Right lobe of liver (tissue), 4 donors: ENCODE results near the gene CCDC148.

Source experiments
- POLR2A ChIP-seq: fragments of 450-650 bp; IDR thresholded peaks from one replicate; pipeline ENCODE4 v1.6.1; 2017; ENCODE audit warnings: antibody characterized with exemption, mild to moderate bottlenecking
- TF ChIP-seq, protein P1 (sequence below), 4 donors: fragments of 200-600 bp in 3 of 4; fragments of 450-650 bp in 1 of 4; IDR thresholded peaks; one replicate each; pipeline versions ENCODE4 v1.5.1 to v1.8.0; 2016 to 2022; ENCODE audit warnings: antibody characterized with exemption in 4 of 4, mild to moderate bottlenecking in 2 of 4
- donor health status: DM: no; HTN: no; CAD: no.
- donor health status: DM: no; HTN: no; CAD: no.
- donor health status: DM: no; HTN: yes; CAD: no.

DNA sequence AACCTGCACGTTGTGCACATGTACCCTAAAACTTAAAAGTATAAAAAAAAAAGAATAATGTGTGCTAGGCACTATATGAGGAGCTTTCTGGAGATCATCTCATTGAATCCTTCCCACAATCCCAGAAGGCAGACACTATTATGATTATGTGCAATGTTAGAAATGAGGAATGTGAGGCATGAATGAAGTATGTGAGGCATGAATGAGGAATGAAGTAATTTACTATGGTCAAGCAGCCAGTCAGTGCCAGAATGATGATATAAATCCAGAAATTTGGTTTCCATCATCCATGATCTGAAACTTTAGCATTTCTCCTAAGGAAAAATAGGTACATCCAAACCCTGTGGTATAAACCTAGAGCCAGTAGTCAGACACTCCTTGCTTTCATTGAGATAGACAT lies 42.0 kb downstream of the CCDC148 start:
- TF ChIP-seq, protein P1, sequence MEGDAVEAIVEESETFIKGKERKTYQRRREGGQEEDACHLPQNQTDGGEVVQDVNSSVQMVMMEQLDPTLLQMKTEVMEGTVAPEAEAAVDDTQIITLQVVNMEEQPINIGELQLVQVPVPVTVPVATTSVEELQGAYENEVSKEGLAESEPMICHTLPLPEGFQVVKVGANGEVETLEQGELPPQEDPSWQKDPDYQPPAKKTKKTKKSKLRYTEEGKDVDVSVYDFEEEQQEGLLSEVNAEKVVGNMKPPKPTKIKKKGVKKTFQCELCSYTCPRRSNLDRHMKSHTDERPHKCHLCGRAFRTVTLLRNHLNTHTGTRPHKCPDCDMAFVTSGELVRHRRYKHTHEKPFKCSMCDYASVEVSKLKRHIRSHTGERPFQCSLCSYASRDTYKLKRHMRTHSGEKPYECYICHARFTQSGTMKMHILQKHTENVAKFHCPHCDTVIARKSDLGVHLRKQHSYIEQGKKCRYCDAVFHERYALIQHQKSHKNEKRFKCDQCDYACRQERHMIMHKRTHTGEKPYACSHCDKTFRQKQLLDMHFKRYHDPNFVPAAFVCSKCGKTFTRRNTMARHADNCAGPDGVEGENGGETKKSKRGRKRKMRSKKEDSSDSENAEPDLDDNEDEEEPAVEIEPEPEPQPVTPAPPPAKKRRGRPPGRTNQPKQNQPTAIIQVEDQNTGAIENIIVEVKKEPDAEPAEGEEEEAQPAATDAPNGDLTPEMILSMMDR (IDR thresholded peaks at IDR 0.05) = no peak
- no peak for TF ChIP-seq POLR2A
